ENCODE results near the gene RNF186.

- TF ChIP-seq CTCF (IDR thresholded peaks at IDR 0.05): no peak
- no peak for TF ChIP-seq EP300 (IDR thresholded peaks at IDR 0.05)
- TF ChIP-seq POLR2A (IDR thresholded peaks at IDR 0.05): no peak
Observed at GRCh38 chr1:19840228-19840627, 25.1 kb upstream of the RNF186 start.

All from tibial nerve (tissue), 4 donors.